Retinal pigment epithelial cell (primary cell): ENCODE data around the gene PARP16.
"Not testable (repeated sequence)": the region's sequence is repeated elsewhere in the genome, so short reads cannot be mapped to it uniquely, and the experiment has no call there.

Source experiments
- DNase-seq: peaks from one replicate; pipeline ENCODE4 v3.0.0-alpha.2; 2010; ENCODE audit warnings: low read depth
- H3K4me3 ChIP-seq: 2 replicates; pipeline ENCODE4 v1.5.1; 2011; ENCODE audit warnings: mild to moderate bottlenecking, low read length, control low read depth, moderate library complexity
- CTCF ChIP-seq: conservative IDR thresholded peaks from 2 replicates; pipeline ENCODE4 v1.5.1; 2011; ENCODE audit warnings: low read depth, low read length, control low read depth, inconsistent platforms

Gene PARP16

GRCh38 chr15:65244638-65245037 lies 42.0 kb downstream of the PARP16 start:
- DNase-seq: no peak
- no peak overlapping the region for H3K4me3 ChIP-seq
- no peak for TF ChIP-seq CTCF

DNA sequence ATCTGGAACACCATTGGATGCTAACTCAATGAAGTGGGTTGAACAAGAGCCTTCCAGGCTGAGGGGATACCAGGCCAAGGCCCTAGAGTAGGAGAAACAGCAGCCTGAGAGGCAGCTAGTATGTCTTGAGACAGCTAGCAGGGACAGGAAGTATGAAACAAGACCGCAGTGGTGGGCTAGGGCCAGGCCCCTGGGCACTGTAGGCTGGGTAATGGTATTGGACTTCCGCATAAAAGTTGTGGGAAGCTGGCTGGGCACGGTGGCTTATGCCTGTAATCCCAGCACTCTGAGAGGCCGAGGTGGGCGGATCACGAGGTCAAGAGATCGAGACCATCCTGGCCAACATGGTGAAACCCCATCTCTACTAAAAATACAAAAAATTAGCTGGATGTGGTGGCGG lies 50.2 kb downstream of the PARP16 start:
- DNase-seq, H3K4me3 ChIP-seq: not testable (repeated sequence)

DNA sequence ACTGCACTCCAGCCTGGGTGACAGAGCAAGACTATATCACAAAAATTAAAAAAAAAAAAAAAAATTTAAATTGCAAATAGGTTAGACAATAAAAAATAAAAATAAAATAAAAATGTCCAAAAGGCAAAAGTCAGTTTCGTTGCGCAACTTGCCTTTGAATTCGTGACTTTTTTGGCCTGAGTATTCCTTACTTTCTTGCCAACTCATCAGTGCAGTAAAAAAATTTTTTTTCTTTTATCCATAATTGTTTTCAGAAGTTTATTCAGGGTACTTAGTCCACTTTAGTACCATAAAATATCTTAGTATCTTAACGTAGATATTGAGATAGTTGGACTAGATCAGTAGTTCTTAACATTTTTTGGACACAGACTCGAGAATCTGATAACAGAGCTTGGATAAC lies 53.0 kb downstream of the PARP16 start:
- no peak overlapping the region for H3K4me3 ChIP-seq
- no peak for TF ChIP-seq CTCF
- no peak for DNase-seq

DNA sequence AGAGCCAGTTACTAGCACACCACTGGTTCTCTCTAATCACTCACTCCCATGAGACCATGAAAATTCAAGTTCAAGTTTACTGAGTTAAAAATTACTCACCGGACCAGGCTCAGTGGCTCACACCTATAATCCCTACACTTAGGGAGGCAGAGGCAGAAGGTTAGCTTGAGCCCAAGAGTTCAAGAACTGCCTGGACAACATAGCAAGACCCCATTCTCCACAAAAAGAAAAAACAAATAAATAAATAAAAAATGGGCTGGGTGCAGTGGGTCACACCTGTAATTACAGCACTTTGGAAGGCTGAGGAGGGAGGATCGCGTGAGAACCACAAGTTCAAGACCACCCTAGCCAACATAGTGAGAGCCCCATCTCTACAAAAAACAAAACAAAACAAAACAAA lies 54.2 kb downstream of the PARP16 start:
- H3K4me3 ChIP-seq: no peak overlapping the region
- DNase-seq: no peak
- no peak for TF ChIP-seq CTCF

GRCh38 chr15:65231306-65231705 lies 55.4 kb downstream of the PARP16 start:
- TF ChIP-seq CTCF: no peak
- DNase-seq: no peak
- no peak overlapping the region for H3K4me3 ChIP-seq

DNA sequence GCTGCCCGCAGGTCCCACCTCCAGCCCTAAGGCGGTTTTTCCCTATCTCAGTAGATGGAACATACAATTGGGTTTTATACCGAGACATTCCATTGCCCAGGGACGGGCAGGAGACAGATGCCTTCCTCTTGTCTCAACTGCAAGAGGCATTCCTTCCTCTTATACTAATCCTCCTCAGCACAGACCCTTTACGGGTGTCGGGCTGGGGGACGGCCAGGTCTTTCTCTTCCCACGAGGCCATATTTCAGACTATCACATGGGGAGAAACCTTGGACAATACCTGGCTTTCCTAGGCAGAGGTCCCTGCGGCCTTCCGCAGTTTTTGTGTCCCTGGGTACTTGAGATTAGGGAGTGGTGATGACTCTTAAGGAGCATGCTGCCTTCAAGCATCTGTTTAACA lies 59.8 kb downstream of the PARP16 start:
- not testable (repeated sequence) for DNase-seq, H3K4me3 ChIP-seq

GRCh38 chr15:65226221-65226620 lies 60.5 kb downstream of the PARP16 start:
- no peak for TF ChIP-seq CTCF
- H3K4me3 ChIP-seq: no peak overlapping the region
- no peak for DNase-seq

DNA sequence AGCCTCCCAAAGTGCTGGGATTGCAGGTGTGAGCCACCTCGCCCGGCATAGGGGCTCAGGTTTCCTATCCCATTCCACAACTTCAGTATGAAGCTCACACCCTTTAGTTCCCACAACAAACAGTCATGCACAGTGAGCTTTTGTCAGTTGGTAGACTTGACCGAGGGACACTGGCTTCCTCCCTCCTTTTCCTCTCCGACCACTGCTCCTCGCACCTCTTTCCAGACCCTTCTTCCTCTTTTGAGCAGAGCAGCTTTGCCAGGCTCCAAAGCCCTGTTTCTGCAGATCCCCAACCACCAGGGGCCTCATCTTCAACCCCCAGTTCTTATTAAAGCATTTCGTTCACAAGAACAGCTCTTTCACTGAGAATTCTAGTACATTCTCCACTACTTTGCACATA lies 62.7 kb downstream of the PARP16 start:
- no peak for DNase-seq
- no peak for TF ChIP-seq CTCF
- no peak overlapping the region for H3K4me3 ChIP-seq
